Liver (tissue), 1 donor: ENCODE measurements around the gene POGZ.

Experiments
- YY1 ChIP-seq: IDR thresholded peaks from 2 replicates; pipeline ENCODE4 v1.6.1; 2016; ENCODE audit warnings: antibody characterized with exemption, mild to moderate bottlenecking
- TF ChIP-seq, protein P1 (sequence below): IDR thresholded peaks from 2 replicates; pipeline ENCODE4 v1.6.1; 2016; ENCODE audit warnings: antibody characterized with exemption

DNA sequence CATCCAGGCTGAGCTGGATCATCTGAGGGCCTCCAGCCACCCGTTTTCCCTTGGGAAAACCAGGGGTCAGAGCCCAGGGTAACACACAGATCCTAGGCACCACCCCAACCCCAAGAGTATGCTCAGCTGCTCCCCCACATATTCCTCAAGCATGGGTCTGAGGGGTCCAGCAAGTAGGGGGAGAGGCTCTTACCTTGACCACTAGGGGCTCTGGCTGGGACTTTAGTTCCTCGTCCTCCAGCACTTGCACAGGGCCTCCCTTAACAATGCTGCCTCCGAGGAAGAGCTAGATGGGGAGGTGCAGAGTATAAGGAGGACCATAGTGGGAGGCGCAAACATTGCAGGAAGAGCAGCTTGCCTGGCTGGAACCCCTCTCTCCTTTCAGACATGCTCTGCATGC lies 94.3 kb downstream of the POGZ start:
- no peak for TF ChIP-seq YY1
- TF ChIP-seq, protein P1, sequence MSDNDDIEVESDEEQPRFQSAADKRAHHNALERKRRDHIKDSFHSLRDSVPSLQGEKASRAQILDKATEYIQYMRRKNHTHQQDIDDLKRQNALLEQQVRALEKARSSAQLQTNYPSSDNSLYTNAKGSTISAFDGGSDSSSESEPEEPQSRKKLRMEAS = no peak
